Non-pigmented ciliary epithelial cell (primary cell): ENCODE results near the gene SLC1A5.
A peak's percentile ranks its signal among the peaks of the same experiment; 100 is the strongest.
"Not testable (repeated sequence)": the region's sequence is repeated elsewhere in the genome, so short reads cannot be mapped to it uniquely, and the experiment has no call there.

ENCODE experiments used
- DNase-seq: peaks from one replicate; pipeline ENCODE4 v3.0.0-alpha.2; 2010; ENCODE audit warnings: low read depth

The SLC1A5 gene

DNA sequence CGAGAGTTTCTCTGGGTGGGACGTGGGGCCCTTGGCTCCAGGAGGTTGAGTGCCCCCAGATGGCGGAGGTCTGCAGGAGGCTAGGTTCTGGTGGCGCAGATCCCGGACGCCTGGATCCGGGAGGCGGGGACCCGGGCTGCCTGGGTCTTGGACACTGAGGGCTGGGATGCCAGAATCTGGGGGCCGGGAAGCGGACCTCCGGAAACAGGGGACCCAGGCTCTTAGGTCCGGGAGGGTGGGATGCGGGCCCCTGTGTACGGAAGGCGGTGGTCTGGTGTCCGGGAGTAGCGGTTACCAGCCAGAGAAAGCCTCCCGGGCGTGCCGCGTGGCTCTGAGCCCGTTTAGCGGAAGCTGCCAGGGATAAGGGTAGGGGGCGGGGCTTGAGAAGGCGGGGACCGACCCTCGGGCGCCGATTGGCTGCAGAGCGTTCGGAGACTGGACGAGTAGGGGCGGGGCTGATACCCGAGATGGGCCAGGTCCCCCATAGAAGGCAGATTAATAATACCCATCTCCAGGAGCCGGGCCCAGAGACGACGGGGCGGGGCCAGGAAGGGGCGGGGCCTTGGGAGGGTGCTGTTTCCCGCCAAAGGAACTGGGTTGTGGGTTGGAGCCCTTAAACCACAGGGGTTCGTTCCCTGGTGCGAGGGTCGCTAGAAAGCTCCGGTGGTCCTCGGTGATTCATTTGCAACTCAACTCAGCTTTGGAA, at the start of gene SLC1A5:
TSS of gene SLC1A5 (minus strand) at position 333 of the 706 bp plus-strand sequence. CDS start 629 bp downstream, outside the sequence.
- peak; percentile 77 for DNase-seq

DNA sequence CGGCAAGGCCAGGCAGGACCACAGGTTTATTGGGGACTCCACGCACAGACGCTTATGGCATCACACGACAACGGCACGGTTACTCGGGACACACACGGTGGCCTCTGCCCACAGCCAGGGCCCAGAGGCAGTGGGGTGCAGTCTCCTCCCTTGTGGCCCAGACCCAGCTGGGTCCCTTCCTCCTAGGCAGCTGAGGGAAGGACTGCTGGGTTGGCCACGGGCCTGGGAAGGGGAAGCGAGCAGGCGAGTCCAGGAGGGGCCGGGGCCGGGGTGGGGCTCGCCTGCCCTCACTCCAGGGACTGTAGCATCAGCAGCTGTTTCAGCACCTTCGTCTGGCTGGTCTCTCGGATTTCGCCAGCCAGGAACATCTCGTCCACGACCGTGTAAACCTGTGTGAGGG, 49.8 kb upstream of the SLC1A5 start:
- DNase-seq, result no peak

DNA sequence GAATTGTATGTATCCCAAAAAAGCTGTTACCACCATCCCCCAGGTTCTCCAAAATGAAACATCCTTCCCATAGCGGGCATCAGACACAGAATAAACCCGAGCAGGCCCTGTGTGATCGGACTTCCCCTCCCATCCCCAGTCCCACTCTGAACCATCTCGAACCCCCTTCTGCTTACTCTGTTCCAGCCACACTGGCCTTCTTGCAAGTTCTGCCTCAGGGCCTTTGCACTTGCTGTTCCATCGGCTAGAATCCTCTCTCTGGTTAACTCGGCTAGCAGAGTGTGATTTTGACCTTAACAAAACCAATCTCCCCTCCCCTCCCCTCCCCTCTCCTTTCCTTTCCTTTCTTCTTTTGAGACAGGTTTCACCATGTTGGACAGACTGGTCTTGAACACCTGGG, 46.6 kb upstream of the SLC1A5 start:
- no peak for DNase-seq

GRCh38 chr19:46834121-46834520, 45.7 kb upstream of the SLC1A5 start:
- DNase-seq, result no peak

DNA sequence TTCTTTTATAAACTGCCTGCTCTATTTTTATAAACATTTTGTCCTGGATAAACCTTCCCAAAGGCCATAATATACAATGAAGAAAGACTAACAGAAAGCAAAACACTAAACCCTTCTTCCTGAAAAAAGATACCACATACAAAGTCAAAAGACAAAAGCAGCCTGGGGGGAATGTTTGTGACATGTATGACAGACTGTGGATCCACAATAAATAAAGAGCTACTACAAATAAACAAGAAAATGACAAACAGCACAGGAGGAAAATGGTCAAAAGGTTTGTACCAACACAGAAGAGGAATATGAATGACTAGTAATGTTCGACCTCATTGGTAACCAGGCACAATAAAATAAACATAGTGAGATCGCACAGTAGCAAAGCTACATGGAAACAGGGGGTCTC, 42.5 kb upstream of the SLC1A5 start:
- no peak for DNase-seq

- DNase-seq, result no peak
Measured at GRCh38 chr19:46828484-46828883, 40.1 kb upstream of the SLC1A5 start.

DNA sequence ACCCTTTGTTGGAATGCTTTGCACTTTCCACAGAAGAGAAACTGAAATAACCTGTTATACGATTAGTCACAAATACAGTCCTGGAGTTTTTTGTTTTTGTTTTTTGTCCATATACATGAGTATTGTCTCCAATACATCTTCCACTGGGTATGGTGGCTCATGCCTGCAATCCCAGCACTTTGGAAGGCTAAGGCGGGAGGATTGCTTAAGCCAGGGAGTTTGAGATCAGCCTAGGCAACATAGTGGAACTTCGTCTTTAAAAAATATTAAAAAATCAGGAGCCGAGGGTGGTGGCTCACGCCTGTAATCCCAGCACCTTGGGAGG, 37.3 kb upstream of the SLC1A5 start:
- no peak for DNase-seq

DNA sequence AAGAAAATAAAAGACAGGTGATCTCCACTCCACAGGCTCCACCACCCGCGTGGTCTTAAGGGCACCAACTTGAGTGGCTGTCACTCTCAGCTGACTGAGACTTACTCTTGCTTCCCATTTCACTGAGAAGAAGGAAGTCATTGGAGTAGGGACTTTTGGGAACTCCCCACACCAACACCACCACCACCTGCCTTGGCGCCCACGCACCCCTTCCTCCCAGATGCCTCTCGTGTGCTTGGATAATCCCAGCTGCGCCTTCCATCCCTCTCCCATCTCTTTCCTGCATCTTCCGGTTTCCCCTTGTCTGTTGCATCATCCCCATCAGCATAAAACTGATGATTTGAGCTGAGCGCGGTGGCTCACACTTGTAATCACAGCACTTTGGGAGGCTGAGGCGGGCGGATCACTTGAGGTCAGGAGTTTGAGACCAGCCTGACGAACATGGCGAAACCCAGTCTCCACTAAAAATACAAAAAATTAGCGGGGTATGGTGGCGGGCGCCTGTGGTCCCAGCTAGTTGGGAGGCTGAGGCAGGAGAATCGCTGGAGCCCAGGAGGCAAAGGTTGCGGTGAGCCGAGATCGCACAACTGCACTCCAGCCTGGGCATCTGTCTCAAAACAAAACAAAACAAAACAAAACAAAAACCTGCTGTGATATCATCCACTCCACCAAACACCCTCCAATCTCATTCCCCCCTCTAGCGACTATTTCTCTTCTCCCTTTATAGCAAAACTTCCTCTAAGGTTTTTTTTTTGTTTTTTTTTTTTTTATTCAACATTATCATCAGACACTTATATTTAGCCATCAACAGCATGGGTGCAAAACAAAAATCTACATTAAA, 36.7 kb upstream of the SLC1A5 start:
- DNase-seq, result no peak

DNA sequence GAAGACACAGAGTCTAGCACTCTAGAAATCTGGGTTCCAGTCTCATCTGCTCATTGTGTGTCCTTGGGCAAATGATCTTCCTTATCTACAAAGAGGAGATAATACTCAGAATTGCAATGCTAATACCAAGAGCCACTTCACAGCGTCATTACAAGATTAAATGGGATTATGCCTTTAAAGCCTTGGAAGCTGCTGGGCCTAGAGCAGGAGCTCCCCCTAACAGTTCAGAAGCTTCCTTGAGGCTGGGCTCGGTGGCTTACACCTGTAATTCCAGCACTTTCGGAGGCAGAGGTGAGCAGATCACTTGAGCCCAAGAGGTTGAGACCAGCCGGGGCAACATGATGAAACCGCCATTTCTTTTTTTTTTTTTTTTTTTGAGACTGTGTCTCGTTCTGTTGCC, 34.7 kb upstream of the SLC1A5 start:
- DNase-seq, result no peak

- DNase-seq, result not testable (repeated sequence)
Measured at GRCh38 chr19:46822410-46822787, 34.0 kb upstream of the SLC1A5 start.

DNA sequence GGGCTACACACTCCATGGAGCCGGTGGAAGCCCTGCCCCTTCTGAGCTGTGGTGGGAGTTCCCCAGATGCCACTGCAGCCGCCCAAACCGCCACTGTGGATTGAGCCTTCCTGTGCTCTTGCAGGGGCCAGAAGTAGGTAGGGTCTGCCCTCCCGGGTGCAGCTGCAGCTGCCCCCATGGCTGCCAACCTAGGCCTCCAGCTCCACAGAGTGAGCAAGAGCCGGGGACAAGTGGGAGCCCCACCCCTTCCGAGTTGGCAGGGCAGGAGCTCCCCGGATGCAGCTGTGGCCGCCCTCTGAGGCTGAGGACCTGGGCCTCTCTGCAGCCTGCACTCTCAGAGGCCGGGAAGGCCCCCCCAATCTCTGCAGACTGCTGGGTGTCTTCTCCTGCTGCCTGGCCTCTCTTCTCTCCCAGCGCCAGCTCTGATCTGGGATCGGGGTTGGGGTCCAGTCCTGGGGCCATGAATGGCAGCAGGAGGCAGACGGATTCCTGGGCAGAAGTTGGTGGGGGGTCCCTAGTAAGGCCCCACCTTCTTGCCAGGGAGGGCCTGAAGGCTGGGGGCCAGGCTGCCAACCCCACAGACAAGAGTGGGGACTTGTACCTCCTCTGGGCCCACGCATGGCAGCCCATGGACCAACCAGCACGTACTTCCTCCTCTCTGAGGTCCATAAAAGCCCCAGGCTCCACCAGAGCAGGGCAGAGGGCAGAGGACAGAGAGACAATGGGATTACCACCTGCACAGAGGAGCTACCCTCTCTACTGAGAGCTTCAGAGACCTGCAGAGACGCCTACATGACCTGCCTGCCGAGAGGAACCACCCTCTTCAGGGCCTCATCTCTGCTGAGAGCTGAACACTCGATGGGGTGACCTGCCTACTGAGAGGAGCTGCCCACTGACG, 33.4 kb upstream of the SLC1A5 start:
- no peak for DNase-seq

DNA sequence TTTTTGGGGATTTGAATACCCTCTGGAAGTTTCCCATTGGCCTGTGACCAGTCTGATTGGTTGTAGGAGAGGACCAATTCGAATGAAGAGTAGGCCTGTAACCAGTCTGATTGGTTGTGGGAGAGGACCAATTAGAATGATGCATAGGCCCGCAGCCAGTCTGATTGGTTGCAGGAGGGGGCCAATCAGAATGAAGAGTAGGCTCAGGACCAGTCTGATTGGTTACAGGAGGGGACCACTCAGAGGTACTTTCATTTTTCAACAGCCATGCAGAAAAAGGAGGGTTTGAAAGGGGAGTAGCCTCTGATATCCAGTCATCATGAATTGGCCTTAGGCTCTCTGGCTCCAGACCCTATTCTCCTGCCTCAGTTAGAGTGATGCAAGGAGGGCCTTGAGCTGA, 30.4 kb upstream of the SLC1A5 start:
- DNase-seq, result no peak

DNA sequence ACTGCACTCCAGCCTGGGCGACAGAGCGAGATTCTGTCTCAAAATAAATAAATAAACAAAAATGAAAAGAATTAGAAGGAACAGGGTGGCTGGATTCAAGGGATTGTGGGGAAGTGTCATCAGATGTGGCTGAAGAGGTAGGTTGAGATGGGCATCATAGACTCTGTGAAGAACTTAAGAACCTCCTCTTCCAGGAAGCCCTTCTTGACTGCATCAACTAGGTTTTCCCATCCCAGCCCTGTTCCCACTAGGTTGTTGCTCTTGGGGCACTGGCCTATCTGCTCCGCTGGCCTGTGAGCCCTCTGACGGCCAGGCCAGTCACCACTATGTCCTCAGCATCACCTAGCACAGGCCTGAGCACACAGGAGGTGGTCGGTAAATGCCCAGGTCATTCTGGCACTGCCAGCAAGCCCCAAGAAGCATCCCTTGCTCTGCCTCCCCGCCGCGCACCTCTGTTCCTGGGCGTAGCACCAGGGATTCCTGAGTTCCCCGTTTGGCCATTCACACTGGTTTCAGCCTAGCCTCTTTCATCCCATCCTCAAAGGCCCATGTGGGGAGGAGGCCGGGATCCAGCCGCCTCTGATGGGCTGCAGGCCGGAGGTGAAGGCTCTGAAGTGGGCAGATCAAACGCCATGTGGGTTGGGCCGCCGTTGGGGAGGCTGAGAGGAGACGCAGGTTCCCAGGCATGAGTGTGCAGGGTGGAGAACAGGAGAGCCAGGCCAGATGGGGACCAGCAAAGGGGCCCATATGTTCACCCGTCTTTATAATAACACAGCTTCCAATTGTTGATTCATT, 27.6 kb upstream of the SLC1A5 start:
- no peak for DNase-seq

GRCh38 chr19:46813839-46814358, 25.5 kb upstream of the SLC1A5 start:
- peak; percentile 23 for DNase-seq

GRCh38 chr19:46812977-46813838, 24.8 kb upstream of the SLC1A5 start:
- no peak for DNase-seq

DNA sequence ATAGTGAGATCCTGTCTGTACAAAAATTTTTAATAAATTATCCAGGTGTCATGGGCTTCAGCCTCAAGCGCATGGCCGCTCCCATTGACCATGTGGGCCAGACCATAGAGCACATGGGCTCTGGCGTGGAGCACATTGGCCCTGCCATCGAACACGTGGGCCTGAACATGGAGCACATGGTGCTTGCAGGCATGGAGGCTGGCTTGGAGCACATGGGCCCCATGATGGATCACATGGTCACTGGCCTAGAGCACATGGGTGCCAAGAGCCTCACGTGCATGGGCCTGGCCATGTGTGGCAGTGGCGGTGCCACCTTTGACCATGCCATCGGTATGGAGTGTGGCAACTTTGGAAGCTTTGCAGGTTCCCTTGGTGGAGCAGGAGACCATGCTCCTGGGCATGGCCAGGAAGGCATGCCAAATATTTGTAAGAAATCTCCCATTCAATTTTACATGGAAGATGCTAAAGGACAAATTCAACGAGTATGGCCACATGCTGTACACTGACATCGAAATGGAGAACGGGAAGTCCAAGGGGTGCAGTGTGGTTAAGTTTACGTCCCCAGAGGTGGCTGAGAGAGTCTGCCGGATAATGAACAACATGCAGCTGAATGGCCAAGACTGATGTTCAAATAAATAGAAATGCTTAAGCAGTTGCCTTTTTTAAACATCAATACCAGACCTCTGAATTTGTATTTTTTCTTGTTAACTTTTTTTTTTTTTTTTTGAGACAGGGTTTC, 21.3 kb upstream of the SLC1A5 start:
- no peak for DNase-seq

DNA sequence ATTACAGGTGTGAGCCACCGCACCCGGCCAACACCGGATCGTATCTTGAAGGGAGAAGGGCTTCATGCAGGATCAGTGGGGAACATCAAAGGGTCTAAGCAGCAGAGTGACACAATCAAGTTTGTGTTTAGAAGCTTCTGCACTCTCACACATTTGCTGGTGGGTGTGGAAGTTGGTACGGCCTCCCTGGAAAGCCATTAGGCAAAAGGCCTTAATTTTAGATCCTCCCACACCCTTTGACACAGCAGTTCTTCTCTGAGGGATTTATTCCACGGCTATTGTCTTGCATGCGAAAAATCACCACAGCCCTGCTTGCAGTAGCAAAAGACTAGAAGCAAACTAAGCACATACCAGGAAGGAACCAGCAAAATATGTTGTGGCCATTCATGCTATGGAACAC, 18.3 kb upstream of the SLC1A5 start:
- DNase-seq, result no peak

GRCh38 chr19:46804432-46804831, 16.0 kb upstream of the SLC1A5 start:
- DNase-seq, result not testable (repeated sequence)

GRCh38 chr19:46803555-46803954, 15.2 kb upstream of the SLC1A5 start:
- no peak for DNase-seq

- DNase-seq, result no peak
Measured at GRCh38 chr19:46802152-46802551, 13.8 kb upstream of the SLC1A5 start.
